BJ (cell line): ENCODE data around the gene EIF4E3. TPM values are rescaled to one million over a fixed set of nuclear protein-coding genes. Genes with fewer than 3 reads are reported as not detected.

Experiments
- CTCF ChIA-PET: fragments of 350-600 bp; formaldehyde crosslinking; extraction: SDS; loops from one replicate; lab custom pipeline; 2021; ENCODE audit warnings: antibody characterized with exemption, inconsistent platforms; lab: Yijun Ruan, JAX
- POLR2A ChIA-PET: fragments of 300-600 bp; sonication (Branson Sonifier 250); formaldehyde crosslinking; extraction: SDS; loops from one replicate; lab custom pipeline; 2021; ENCODE audit warnings: antibody characterized with exemption; lab: Charles Lee
- DNase-seq: peaks from one replicate; pipeline ENCODE4 v3.0.0-alpha.2; 2011; ENCODE audit warnings: low read depth
- H3K27me3 ChIP-seq: 2 replicates; pipeline ENCODE4 v1.6.0; 2011; ENCODE audit warnings: low read length; ENCODE audit not compliant: control insufficient read depth, insufficient read depth
- H3K36me3 ChIP-seq: 2 replicates; pipeline ENCODE4 v1.5.1; 2011; ENCODE audit warnings: low read length; ENCODE audit not compliant: control insufficient read depth, insufficient read depth
- H3K4me3 ChIP-seq: 2 replicates; pipeline ENCODE4 v1.5.1; 2011; ENCODE audit warnings: low read depth, mild to moderate bottlenecking, control low read depth, low read length
- CTCF ChIP-seq: IDR thresholded peaks from 2 replicates; pipeline ENCODE4 v1.5.1; 2011; ENCODE audit warnings: low read depth, mild to moderate bottlenecking, control low read depth, inconsistent platforms, low read length, moderate library complexity; ENCODE audit not compliant: insufficient read depth
- polyA plus RNA-seq: library from polyadenylated mRNA; depleted of rRNA; stranded (reverse); fragments of >200 nt; gene quantifications from 2 replicates; pipeline ENCODE4 v1.2.3, GENCODE V29; 2011

The EIF4E3 gene
- polyA plus RNA-seq, 1 experiment: 1.1 TPM

- DNase-seq: no peak
- no peak for TF ChIP-seq CTCF
- no peaks in the 10 kb centered on the region for H3K36me3 ChIP-seq
- H3K27me3 ChIP-seq: peaks cover 12% of the 10 kb centered on the region
- CTCF ChIA-PET: interaction anchor here (0.6 to 2.9 kb wide), 5 partner anchors 9 to 151 kb away, joined by 3 to 11 read pairs (median 3); no protein-coding TSS in a partner anchor
- peak overlapping the region; percentile 57 for H3K4me3 ChIP-seq
- POLR2A ChIA-PET: no interaction called here
These were observed 475 bp downstream of the EIF4E3 start for GRCh38 chr3:71724584-71725270.

GRCh38 chr3:71724171-71724453, 1.1 kb downstream of the EIF4E3 start:
- TF ChIP-seq CTCF: no peak
- peaks cover 12% of the 10 kb centered on the region for H3K27me3 ChIP-seq
- H3K36me3 ChIP-seq: no peaks in the 10 kb centered on the region
- CTCF ChIA-PET: interaction anchor here (0.6 to 2.9 kb wide), 5 partner anchors 9 to 152 kb away, joined by 3 to 11 read pairs (median 3); no protein-coding TSS in a partner anchor
- DNase-seq: no peak
- H3K4me3 ChIP-seq: no peak overlapping the region
- POLR2A ChIA-PET: no interaction called here

- ChIA-PET CTCF (interaction anchor here (1.2 to 2.9 kb wide), 3 partner anchors 8 to 12 kb away, joined by 3 to 11 read pairs (median 7); no protein-coding TSS in a partner anchor), POLR2A (no interaction called here)
- TF ChIP-seq CTCF: no peak
- DNase-seq: no peak
- Histone ChIP-seq H3K36me3 (no peaks in the 10 kb centered on the region), H3K27me3 (peaks cover 12% of the 10 kb centered on the region), H3K4me3 (no peak overlapping the region)
These were observed 1.6 kb downstream of the EIF4E3 start for GRCh38 chr3:71723452-71724170.

GRCh38 chr3:71722693-71723092, 2.5 kb downstream of the EIF4E3 start:
- CTCF ChIA-PET: interaction anchor here (2.9 kb wide), 1 partner anchor 9 kb away, joined by 7 read pairs; no protein-coding TSS in a partner anchor
- no peak overlapping the region for H3K4me3 ChIP-seq
- TF ChIP-seq CTCF: no peak
- H3K36me3 ChIP-seq: no peaks in the 10 kb centered on the region
- H3K27me3 ChIP-seq: peaks cover 12% of the 10 kb centered on the region
- no peak for DNase-seq
- POLR2A ChIA-PET: no interaction called here

- ChIA-PET CTCF (interaction anchor here (1.9 kb wide), 1 partner anchor 11 kb away, joined by 5 read pairs; no protein-coding TSS in a partner anchor), POLR2A (no interaction called here)
- no peak overlapping the region for H3K4me3 ChIP-seq
- H3K36me3 ChIP-seq: no peaks in the 10 kb centered on the region
- peaks cover 12% of the 10 kb centered on the region for H3K27me3 ChIP-seq
- DNase-seq: no peak
- no peak for TF ChIP-seq CTCF
These were observed 3.5 kb downstream of the EIF4E3 start for GRCh38 chr3:71721651-71722157.
